GM12891 (cell line): ENCODE measurements around the gene ZNF496. TPM values are rescaled to one million over a fixed set of nuclear protein-coding genes. Genes with fewer than 3 reads are reported as not detected.
"Not testable (repeated sequence)": the region's sequence is repeated elsewhere in the genome, so short reads cannot be mapped to it uniquely, and the experiment has no call there.

ENCODE experiments used
- DNase-seq: peaks from one replicate; pipeline ENCODE4 v3.0.0; 2011; ENCODE audit warnings: low spot score; ENCODE audit not compliant: insufficient read length
- FAIRE-seq: peaks from 2 replicates; lab custom pipeline; 2011; peaks lifted over from hg19 to GRCh38; lab: Jason Lieb, UNC
- PAX5 ChIP-seq: IDR thresholded peaks from 2 replicates; pipeline ENCODE4 v1.6.1; 2011; ENCODE audit warnings: low read length, moderate library complexity, mild to moderate bottlenecking; ENCODE audit not compliant: insufficient read depth, severe bottlenecking
- POLR2A ChIP-seq: IDR thresholded peaks from 2 replicates; pipeline ENCODE4 v1.6.1; 2011; ENCODE audit warnings: low read depth, low read length, control low read depth
- POLR2AphosphoS5 ChIP-seq: IDR thresholded peaks from 2 replicates; pipeline ENCODE4 v1.6.1; 2011; ENCODE audit warnings: low read depth, low read length, control low read depth
- POU2F2 ChIP-seq: IDR thresholded peaks from 2 replicates; pipeline ENCODE4 v1.6.1; 2011; ENCODE audit warnings: low read depth, mild to moderate bottlenecking, control low read depth, low read length, moderate library complexity
- SPI1 ChIP-seq: IDR thresholded peaks from 2 replicates; pipeline ENCODE4 v1.6.1; 2011; ENCODE audit warnings: low read depth, low read length, control low read depth
- TAF1 ChIP-seq: IDR thresholded peaks from 2 replicates; pipeline ENCODE4 v1.6.1; 2011; ENCODE audit warnings: low read depth, low read length, control low read depth
- polyA plus RNA-seq: library from polyadenylated mRNA; unstranded; fragments of >200 nt; gene quantifications from one replicate; pipeline ENCODE4 v1.2.1, GENCODE V29; 2012; ENCODE audit warnings: low read depth, missing spikeins, inconsistent platforms; ENCODE audit not compliant: missing spikeins

Gene ZNF496
- polyA plus RNA-seq = 10.1 TPM

DNA sequence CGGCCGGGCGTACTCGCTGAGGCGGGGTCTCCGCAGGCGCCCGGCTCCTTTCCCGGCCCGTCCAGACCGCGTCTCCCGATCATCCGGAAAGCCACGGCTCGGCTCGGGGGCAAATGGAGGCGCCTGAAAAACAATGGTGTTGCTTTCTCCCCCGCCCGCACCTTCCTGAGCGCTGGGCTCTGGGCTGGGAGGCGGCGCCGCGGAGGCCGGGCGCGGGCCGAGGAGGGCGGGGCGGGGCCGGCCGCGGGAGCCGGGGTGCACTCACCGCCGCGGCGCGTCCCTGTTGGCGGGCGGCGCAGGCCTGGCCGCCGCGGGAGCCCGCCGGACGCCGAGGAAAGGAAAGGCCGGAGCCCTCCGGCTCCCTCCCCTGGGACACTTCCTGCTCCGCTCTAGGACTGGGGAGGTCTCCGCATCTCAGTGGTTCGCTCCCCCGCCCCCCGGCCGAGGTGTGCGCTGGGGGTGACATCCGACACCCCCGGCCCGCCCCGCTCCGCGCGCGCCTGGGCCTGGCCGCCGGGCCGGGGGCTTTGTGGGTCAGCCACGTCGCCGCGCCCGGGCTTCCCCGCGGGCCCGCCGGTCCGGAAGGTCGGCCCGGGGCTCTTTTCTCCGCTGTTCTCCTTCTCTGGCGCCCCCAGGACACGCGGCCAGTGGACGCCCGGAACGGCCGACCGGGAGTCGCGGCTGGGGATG, at the start of gene ZNF496:
Gene ZNF496 (minus strand): TSS at position 343 of the 690 bp plus-strand sequence. CDS start 2,289 bp downstream, outside the sequence.
- TF ChIP-seq TAF1 (peak; percentile 60; the same call in 1 of the 2 replicates), SPI1 (no peak), POLR2AphosphoS5 (0 out of 2 replicates have a peak, but pooled peaks have one; percentile 31)
- no peak for FAIRE-seq
- peak; percentile 88 for DNase-seq

DNA sequence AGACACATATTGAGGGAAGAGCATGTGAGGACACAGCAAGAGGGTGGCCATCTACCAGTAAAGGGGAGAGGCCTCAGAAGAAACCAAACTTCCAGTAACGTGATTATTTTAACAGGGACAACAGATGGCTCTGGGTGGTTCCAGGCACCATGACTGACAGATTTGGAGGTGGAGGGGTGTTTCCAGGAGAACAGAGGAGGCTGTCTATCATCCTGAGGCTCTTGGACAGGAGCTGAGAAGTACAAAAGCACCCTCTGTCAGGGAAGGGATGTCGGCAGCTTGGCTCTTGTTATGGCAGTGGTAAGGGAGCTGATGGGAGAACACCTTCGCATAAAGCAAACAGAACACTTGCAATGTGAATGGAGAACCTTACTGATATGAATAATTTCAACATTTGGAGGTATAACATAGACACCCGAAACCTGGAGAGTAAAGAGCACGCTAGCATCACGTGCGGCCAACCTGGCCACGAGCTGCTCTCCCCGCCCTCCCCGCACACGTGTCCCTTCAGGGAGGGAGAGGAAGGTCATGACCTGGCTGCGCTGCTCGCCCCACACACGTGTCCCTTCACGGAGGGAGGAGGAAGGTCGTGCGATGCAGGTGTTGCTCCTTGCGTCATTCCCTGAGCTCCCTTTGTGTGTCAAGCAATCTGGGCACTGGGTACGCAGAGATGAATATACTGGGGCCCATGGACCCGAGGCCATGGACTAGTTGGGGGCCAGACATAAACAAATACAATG, 46.8 kb upstream of the ZNF496 start:
- no peak for DNase-seq
- no peak for FAIRE-seq
- TF ChIP-seq POU2F2 (no peak), TAF1 (no peak), SPI1 (no peak), POLR2A (no peak), POLR2AphosphoS5 (no peak), PAX5 (no peak)

DNA sequence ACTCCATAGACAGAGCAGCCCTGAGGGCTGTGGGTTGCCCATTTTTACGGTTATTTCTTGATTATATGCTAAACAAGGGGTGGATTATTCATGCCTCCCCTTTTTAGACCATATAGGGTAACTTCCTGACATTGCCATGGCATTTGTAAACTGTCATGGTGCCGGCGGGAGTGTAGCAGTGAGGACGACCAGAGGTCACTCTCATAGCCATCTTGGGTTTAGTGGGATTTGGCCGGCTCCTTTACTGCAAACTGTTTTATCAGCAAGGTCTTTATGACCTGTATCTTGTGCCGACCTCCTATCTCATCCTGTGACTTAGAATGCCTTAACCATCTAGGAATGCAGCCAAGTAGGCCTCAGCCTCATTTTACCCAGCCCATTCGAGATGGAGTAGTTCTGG, 46.0 kb upstream of the ZNF496 start:
- FAIRE-seq, DNase-seq: not testable (repeated sequence)

DNA sequence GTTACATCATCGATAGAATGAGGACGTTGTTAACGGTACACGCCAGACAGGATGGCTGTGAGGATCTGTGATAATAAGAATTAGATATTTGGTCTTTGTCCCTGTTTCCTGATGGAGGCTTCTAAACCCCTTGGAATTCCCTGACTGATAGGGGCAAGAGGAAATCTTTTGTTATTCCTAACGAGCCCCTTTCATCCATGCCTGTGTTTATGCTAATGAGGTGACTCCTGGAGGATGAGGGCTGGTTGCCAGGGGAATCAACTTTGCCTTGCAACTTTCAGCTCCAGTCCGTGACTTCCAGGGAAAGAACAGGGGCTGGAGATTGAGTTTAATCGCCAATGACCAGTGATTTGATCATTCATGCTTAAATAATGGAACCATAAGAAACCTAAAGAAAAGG, 45.0 kb upstream of the ZNF496 start:
- TF ChIP-seq SPI1 (no peak), POLR2AphosphoS5 (no peak), POLR2A (no peak), POU2F2 (no peak), TAF1 (no peak), PAX5 (no peak)
- DNase-seq = no peak
- FAIRE-seq = no peak

DNA sequence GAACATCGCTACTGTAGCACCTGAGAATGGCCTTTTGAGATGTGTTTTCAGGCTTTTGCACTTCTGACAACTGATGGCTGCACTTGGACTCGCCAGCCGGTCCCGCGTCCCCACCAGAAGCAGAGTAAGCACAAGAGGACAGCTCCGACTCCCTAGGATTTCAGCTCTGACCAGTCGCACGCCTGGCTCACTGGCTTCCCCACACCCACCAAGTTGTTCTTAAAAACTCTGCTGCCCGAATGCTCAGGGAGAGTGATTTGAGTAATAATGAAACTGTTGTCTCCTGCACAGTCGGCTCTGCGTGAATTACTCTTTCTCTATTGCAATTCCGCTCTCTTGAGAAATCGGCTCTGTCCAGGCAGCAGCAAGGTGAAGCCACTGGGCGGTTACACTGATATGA, 44.1 kb upstream of the ZNF496 start:
- DNase-seq = no peak
- TF ChIP-seq POLR2A (no peak), PAX5 (no peak), POLR2AphosphoS5 (no peak), TAF1 (no peak), POU2F2 (no peak), SPI1 (no peak)
- FAIRE-seq = no peak

DNA sequence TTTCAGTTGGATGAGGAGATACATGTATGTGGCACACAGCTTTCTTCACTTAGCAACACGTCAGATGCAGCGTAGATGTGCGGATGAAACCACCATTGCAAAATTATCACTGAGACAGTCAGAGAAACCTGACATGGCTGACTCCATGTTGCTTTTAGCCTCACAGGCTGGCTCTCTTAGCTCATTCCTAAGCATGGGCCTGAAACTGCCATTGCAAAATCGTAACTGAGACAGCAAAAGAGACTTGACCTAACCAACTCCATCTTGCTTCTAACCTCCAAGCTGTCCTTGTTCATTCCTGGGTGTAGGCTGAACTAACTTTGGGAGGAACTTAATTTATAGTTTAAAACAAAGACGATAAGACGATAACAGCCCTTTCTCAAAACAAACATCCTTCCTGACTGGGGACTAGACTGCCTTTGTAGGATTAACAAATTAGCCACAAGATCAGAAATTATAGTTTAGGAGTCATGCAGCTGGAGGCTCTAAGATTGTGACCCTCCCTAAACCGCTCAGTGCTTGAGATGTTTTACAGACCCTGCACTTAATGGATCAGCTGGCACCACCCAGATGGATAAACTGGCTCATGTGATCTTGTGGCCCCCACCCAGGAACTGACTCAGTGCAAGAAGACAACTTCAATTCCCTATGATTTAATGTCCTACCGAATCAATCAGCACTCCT, 43.1 kb upstream of the ZNF496 start:
- not testable (repeated sequence) for DNase-seq, FAIRE-seq

DNA sequence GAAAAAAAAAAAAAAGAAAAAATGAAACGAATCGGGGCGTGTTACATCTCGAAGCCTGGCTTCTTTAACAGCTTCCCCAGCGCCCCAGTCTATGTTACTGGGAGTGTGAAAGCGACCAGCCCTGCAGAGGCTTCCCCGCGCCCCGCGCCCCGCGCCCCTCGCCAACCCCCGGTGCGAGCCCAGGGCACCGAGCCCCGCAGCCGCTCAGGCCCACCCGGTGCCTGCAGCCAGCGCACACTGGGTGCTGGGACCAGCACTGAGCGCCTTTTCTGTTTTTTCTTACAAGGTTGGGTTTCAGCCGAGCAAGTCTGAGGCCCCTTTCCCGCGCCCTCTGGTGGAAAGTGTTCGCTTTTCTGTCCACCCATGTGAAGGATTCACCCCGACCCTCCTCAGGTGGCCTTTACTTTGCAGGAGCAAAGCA, 42.1 kb upstream of the ZNF496 start:
- DNase-seq (peak; percentile 31), FAIRE-seq (no peak)
- TF ChIP-seq POLR2A (no peak), POLR2AphosphoS5 (no peak), POU2F2 (no peak), PAX5 (no peak), SPI1 (no peak), TAF1 (no peak)

DNA sequence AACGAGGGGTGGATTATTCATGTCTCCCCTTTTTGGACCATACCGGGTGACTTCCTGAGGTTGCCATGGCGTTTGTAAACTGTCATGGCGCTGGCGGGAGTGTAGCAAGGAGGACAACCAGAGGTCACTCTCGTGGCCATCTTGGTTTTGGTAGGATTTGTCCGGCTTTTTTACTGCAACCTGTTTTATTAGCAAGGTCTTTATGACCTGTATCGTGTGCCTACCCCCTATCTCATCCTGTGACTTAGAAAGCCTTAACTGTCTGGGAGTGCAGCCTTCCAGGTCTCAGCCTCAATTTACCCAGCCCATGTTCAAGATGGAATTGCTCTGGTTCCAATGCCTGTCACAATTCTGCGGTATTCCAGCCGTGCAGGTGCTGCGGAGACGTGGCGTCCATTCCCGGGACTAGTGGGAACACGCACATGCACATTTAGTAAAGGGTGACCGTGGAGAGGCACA, 40.2 kb upstream of the ZNF496 start:
- TF ChIP-seq PAX5 = no peak
- TF ChIP-seq POU2F2 = no peak
- TF ChIP-seq POLR2AphosphoS5 = no peak
- no peak for TF ChIP-seq TAF1
- TF ChIP-seq SPI1 = no peak
- no peak for TF ChIP-seq POLR2A
- DNase-seq (no peak), FAIRE-seq (no peak)

DNA sequence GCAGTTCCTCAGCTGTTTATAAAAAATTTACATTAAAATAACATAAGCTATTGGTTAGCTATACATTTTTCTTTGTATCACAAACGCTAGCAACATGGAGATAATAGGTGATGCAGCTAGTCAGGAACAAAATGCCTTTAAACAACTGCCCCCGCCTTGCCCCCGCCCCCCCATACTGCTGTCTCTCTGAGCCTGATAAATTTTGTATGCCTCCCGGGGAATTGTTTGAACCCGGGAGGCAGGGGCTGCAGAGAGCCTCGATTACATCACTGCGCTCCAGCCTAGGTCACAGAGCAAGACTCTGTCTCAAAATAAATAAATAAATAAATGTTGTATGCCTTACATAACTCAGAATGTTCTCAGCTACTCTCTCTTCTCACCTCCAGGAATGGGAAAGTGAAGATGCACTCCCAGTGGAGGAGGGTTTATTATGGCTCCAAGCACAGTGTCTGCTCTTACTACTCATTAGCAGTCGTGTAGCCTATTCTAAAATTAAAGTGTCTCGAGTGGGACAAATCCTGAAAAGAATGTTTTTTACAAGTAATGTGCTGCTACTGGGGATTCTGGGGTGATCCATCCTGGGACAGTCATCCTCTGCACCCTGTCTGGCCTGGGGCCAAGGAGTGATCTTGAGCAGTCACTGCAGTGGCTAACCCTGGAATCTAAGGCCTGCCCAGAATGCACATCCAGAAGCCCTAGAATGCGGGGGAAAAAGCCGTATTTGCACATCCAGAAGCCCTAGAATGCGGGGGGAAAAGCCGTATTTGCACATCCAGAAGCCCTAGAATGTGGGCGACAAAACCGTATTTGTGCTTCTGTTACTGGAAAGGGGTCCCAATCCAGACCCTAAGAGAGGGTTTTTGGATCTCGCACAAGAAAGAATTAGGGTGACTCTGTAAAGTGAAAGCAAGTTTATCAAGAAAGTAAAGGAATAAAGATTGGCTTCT, 39.4 kb upstream of the ZNF496 start:
- FAIRE-seq = no peak
- no peak for DNase-seq
- TF ChIP-seq SPI1 = no peak
- no peak for TF ChIP-seq POLR2AphosphoS5
- TF ChIP-seq TAF1 = no peak
- no peak for TF ChIP-seq PAX5
- TF ChIP-seq POU2F2 = no peak
- TF ChIP-seq POLR2A = no peak
